ENCODE data around the gene BORCS8.
A peak's percentile ranks its signal among the peaks of the same experiment; 100 is the strongest.

DNA sequence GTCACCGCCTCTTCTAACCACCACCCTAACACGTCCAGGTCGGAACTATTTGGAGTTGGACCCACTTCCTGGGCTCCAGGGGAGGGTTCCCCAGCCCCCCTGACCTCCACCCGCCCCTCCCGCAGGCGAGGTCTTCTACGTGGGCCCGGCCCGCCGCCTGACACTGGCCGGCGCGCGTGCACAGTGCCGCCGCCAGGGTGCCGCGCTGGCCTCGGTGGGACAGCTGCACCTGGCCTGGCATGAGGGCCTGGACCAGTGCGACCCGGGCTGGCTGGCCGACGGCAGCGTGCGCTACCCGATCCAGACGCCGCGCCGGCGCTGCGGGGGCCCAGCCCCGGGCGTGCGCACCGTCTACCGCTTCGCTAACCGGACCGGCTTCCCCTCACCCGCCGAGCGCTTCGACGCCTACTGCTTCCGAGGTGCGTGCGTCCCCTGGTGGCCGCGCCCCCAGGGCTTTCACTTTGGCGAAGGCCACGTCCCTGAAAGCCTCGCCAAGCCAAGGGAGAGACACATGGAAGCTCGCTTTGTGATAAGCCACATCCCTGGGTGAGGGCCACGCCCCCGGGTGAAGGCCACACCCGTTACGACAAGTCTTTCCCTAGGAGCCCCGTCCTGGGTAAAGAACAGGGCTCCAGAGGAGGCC, 33.0 kb upstream of the BORCS8 start:
- no peak for TF ChIP-seq POLR2A (IDR thresholded peaks at IDR 0.05)
- TF ChIP-seq, protein P1, sequence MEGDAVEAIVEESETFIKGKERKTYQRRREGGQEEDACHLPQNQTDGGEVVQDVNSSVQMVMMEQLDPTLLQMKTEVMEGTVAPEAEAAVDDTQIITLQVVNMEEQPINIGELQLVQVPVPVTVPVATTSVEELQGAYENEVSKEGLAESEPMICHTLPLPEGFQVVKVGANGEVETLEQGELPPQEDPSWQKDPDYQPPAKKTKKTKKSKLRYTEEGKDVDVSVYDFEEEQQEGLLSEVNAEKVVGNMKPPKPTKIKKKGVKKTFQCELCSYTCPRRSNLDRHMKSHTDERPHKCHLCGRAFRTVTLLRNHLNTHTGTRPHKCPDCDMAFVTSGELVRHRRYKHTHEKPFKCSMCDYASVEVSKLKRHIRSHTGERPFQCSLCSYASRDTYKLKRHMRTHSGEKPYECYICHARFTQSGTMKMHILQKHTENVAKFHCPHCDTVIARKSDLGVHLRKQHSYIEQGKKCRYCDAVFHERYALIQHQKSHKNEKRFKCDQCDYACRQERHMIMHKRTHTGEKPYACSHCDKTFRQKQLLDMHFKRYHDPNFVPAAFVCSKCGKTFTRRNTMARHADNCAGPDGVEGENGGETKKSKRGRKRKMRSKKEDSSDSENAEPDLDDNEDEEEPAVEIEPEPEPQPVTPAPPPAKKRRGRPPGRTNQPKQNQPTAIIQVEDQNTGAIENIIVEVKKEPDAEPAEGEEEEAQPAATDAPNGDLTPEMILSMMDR (IDR thresholded peaks at IDR 0.05) = peak in 2 of 3 experiments; percentile 31 to 47

Data from testis (tissue), 2 donors.